ENCODE results near the gene DCUN1D2.

Gene DCUN1D2

GRCh38 chr13:113423520-113424163 is 66.9 kb downstream of the DCUN1D2 start:
- TF ChIP-seq CTCF (conservative IDR thresholded peaks at IDR 0.05) (no peak), ZFX (IDR thresholded peaks at IDR 0.05) (no peak)

GRCh38 chr13:113422807-113423519 is 67.5 kb downstream of the DCUN1D2 start:
- no peak overlapping the region for H3K27ac ChIP-seq
- TF ChIP-seq CTCF (conservative IDR thresholded peaks at IDR 0.05) = no peak
- TF ChIP-seq ZFX (IDR thresholded peaks at IDR 0.05) = no peak

More at GRCh38 chr13:113423520-113424163, 66.9 kb downstream of the DCUN1D2 start:
- H3K27ac ChIP-seq = no peak overlapping the region

- H3K27ac ChIP-seq = no peak overlapping the region
- TF ChIP-seq ZFX (IDR thresholded peaks at IDR 0.05) (no peak), CTCF (conservative IDR thresholded peaks at IDR 0.05) (no peak)
Observed at GRCh38 chr13:113421673-113422270, 68.7 kb downstream of the DCUN1D2 start.

- no peak overlapping the region for H3K27ac ChIP-seq
Observed at GRCh38 chr13:113420833-113421600, 69.5 kb downstream of the DCUN1D2 start.

GRCh38 chr13:113420232-113420631 is 70.3 kb downstream of the DCUN1D2 start:
- TF ChIP-seq ZFX (IDR thresholded peaks at IDR 0.05) = no peak
- TF ChIP-seq CTCF (conservative IDR thresholded peaks at IDR 0.05) = no peak
- H3K27ac ChIP-seq = no peak overlapping the region

More at GRCh38 chr13:113420833-113421600, 69.5 kb downstream of the DCUN1D2 start:
- TF ChIP-seq ZFX (IDR thresholded peaks at IDR 0.05) (no peak), CTCF (conservative IDR thresholded peaks at IDR 0.05) (no peak)

GRCh38 chr13:113419531-113420193 is 70.8 kb downstream of the DCUN1D2 start:
- no peak for TF ChIP-seq CTCF (conservative IDR thresholded peaks at IDR 0.05)
- TF ChIP-seq ZFX (IDR thresholded peaks at IDR 0.05) = no peak
- no peak overlapping the region for H3K27ac ChIP-seq
